NCI-H345 (cell line): Measurements from ENCODE around the gene LAMA2.

ENCODE experiments used
- DNase-seq: peaks from one replicate; lab custom pipeline; 2025; lab: John Stamatoyannopoulos, UW

LAMA2 gene, protein sequence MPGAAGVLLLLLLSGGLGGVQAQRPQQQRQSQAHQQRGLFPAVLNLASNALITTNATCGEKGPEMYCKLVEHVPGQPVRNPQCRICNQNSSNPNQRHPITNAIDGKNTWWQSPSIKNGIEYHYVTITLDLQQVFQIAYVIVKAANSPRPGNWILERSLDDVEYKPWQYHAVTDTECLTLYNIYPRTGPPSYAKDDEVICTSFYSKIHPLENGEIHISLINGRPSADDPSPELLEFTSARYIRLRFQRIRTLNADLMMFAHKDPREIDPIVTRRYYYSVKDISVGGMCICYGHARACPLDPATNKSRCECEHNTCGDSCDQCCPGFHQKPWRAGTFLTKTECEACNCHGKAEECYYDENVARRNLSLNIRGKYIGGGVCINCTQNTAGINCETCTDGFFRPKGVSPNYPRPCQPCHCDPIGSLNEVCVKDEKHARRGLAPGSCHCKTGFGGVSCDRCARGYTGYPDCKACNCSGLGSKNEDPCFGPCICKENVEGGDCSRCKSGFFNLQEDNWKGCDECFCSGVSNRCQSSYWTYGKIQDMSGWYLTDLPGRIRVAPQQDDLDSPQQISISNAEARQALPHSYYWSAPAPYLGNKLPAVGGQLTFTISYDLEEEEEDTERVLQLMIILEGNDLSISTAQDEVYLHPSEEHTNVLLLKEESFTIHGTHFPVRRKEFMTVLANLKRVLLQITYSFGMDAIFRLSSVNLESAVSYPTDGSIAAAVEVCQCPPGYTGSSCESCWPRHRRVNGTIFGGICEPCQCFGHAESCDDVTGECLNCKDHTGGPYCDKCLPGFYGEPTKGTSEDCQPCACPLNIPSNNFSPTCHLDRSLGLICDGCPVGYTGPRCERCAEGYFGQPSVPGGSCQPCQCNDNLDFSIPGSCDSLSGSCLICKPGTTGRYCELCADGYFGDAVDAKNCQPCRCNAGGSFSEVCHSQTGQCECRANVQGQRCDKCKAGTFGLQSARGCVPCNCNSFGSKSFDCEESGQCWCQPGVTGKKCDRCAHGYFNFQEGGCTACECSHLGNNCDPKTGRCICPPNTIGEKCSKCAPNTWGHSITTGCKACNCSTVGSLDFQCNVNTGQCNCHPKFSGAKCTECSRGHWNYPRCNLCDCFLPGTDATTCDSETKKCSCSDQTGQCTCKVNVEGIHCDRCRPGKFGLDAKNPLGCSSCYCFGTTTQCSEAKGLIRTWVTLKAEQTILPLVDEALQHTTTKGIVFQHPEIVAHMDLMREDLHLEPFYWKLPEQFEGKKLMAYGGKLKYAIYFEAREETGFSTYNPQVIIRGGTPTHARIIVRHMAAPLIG (N-terminal part only)

DNA sequence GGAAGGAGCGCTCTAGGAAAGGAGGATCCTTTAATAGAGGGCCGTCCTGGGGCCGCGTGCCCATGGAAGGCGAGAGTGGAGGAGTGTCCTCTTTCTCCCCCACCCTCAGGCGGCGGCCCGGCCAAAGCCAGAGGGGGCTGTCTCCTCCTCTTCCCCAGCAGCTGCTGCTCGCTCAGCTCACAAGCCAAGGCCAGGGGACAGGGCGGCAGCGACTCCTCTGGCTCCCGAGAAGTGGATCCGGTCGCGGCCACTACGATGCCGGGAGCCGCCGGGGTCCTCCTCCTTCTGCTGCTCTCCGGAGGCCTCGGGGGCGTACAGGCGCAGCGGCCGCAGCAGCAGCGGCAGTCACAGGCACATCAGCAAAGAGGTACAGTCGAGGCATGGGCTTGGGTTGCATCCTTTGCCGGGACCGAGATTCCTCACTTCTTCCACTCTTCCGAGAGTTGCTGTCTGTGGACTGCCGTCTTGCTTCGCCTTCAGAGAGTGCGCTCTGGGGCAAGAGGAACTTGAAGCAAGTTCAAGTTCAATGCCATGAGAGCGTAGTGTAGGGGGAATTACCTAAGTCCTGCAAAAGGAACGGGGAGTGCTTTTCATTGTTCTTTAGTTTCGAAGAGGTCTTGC is at the start of gene LAMA2:
Gene LAMA2, plus strand, starts transcription at position 148 of the 621 bp plus-strand sequence. Its CDS starts 108 bp downstream, at position 256.
- DNase-seq = no peak

- no peak for DNase-seq
Measured at GRCh38 chr6:128836761-128837160, 46.2 kb upstream of the LAMA2 start.

GRCh38 chr6:128841518-128841917 is 41.4 kb upstream of the LAMA2 start:
- DNase-seq = no peak

DNA sequence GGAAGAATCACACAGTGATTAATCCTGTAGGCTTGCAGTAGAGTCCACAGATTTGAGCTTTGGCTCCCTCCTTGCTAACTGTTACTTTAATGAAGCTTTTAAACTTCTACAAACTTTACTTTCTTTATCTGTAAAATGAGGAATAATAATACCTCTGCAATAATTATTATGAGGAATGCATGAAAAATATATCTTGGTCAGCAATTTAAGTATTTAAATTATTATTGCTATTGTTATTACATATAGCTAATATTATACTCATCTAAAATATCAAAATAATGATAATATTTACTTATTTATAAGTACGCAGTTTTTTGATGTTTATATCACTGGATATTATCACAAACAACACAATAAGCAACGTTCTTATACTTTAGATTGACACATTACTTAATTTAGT is 38.3 kb upstream of the LAMA2 start:
- no peak for DNase-seq

GRCh38 chr6:128847431-128848210 is 35.3 kb upstream of the LAMA2 start:
- DNase-seq = no peak

GRCh38 chr6:128848212-128848935 is 34.6 kb upstream of the LAMA2 start:
- no peak for DNase-seq

DNA sequence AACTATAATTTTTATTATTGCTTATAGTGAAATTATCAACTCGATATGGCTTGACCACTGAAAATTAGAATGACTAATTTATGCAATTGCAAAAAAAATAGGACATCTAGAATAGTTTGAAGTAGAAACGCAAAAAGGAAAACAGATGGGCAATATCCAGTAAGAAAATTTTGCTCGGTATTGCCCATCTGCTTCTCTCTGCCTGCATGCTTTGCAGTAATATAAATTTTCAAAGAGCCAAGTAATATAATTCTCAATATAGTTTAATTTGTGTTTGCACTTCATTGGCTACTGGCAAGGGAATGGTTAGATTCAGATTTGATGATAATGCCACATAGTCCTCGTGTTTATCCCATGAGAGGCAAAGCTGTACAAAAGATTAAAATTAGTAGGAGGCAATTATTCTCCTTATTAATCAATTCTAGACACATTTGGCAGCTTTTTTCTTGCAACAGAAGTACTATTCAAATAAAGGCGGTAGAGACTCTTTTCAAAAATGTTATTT is 27.3 kb upstream of the LAMA2 start:
- no peak for DNase-seq

GRCh38 chr6:128857806-128858205 is 25.1 kb upstream of the LAMA2 start:
- DNase-seq = no peak

- no peak for DNase-seq
Measured at GRCh38 chr6:128860782-128861181, 22.2 kb upstream of the LAMA2 start.

DNA sequence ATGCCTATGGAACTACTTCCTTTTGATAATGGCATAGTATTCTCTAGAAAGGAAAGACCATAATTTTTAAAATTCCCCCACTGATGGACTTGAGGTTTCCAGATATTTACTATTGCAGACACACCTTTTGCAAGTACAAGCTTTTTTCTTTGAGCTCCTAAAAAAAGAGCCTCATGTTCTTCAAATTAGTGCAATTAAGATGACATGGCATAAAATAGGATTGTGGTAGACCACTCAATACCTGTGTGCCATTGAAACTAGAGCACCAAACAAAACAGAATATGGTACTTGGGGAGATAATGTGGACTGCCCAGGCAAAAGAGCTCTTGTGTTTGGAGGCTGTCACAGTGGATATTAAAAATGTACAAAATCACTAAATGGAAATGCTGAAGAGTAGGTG is 19.0 kb upstream of the LAMA2 start:
- DNase-seq = no peak

GRCh38 chr6:128870746-128871145 is 12.2 kb upstream of the LAMA2 start:
- DNase-seq = no peak

DNA sequence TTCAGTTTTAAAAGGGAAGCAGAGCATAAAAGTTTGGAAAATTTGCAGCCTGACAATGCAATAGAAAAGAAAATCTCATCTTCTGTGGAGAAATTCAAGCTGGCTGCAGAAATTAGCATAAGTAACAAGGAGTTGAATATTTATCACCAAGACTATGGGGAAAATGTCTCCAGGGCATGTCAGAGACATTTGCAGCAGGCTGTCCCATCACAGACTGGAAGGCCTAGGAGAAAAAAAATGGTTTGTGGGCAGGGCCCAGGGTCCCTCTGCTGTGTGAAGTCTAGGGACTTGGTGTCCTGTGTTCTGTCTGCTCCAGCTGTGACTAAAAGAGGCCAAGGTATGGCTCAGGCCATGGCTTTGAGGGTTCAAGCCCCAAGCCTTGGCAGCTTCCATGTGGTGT is 8.1 kb upstream of the LAMA2 start:
- DNase-seq = no peak

DNA sequence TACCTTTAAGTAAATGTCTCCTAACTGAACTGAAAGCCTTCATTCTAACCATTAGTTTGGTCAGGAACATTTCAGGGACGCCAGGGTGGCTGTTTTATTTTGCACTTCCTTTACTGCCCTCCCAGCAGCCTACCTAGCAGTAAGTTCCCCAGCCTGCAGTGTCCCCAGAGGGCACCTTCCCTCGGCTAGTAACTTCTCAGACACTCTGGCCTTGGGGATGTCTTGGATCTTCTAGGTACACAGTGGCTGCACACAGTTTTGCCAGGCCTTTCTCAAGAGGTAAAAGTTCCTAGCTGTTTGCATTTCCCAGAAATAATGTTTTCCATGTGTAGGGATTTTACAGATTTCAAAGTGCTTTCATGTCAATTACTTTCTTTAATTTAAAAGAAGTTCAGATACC is 378 bp upstream of the LAMA2 start:
- DNase-seq = no peak

DNA sequence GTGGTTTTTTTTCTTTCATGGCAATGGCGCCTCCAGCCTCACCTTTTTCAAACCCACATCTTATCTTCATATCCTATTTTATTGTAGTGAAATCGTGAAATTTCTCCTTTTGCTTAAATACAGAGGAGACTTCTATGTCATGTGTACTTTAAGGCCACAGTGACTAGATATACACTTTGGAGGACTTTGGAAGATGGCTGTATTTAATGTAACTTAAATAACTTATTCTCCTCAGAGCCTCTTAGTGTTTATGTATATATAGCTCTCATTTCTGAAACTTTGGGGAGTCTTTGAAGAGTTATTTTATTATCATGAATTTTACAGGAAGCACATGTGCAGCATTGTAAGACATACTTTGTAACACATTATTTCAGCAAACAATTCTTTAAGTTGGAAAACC is 968 bp downstream of the LAMA2 start:
- DNase-seq = no peak

DNA sequence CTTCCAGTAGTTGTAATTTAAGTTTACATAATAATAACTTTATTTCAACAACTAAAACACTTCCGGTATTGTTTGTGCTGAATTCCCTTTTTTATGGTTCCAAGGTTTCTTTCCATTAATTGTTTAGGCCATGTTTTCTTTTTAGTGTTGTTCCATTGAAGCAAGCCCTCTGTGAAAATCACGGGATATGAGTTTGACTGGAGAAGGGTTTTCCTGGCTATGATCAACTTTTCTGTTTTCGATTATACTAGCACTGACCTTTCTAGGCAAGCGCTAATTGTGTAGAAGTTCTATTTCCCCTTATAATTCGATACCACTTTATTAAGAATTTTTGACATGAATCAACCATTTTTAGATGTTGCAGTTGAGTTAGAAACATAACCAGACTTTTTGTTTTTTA is 2.4 kb downstream of the LAMA2 start:
- DNase-seq = no peak

DNA sequence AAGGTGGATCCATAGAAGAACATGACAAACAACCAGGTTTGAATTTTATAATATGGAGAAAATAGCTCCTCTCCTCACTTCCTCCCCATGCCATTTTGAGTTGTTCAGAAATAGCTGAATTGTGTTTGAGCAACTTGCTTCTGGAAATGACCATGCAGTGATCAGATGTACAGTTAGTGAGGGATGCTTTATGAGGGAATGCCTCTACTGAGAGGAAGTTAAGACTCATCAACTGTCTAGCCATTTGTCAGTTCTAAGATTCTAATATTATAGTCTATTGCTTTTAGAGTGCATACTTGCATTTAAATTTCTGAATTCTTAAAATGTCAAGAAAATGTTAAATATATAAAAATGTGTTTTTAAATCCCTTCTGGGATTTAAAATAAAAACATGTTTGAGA is 3.8 kb downstream of the LAMA2 start:
- DNase-seq = no peak

GRCh38 chr6:128888444-128889175 is 5.7 kb downstream of the LAMA2 start:
- DNase-seq = no peak

GRCh38 chr6:128889870-128890269 is 6.9 kb downstream of the LAMA2 start:
- no peak for DNase-seq

DNA sequence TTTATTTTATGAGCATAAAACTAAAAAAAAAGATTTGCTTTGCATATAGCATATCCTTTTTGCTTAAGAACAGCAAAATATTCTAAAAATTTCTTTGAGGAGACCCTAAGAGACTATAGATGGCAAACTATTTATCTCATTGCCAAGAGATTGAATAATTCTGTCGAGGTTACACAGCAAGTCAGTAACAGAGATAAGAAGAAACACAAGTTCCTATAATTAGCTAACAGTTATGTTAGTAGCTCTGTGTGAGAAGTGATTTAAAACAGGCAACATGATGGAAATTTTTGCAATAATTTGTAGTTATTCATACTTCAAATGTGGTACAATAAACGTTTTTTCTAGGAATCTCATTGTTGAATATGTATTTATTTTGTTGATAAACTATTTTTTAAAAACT is 9.1 kb downstream of the LAMA2 start:
- no peak for DNase-seq
